ENCODE data around the gene SEPTIN12.

- TF ChIP-seq EZH2 (IDR thresholded peaks at IDR 0.05; ENCODE audit: borderline replicate concordance) (no peak), CTCF (IDR thresholded peaks at IDR 0.05; ENCODE audit: poor library complexity) (no peak)
Measured at GRCh38 chr16:4749700-4750257, 38.4 kb downstream of the SEPTIN12 start.

Measured in hepatocyte (in vitro differentiated cells).